HEK293 (cell line): Measurements from ENCODE around the gene PCBP3.

Source experiments
- CTCF ChIA-PET: fragments of 350-600 bp; formaldehyde crosslinking; extraction: SDS; loops from one replicate; lab custom pipeline; 2021; ENCODE audit warnings: antibody characterized with exemption; lab: Yijun Ruan, JAX
- POLR2A ChIA-PET: fragments of 300-600 bp; formaldehyde crosslinking; extraction: SDS; loops from one replicate; lab custom pipeline; 2020; ENCODE audit warnings: antibody characterized with exemption, inconsistent platforms; lab: Yijun Ruan, JAX
- H3K27ac ChIP-seq: fragments of 200-500 bp; sonication (Bioruptor generic); 2 replicates; pipeline ENCODE4 v1.5.1; 2014; ENCODE audit warnings: low read depth, low read length, control low read depth, inconsistent platforms; ENCODE audit errors: extremely low read depth
- H3K36me3 ChIP-seq, 2 experiments: fragments of 200-500 bp in 1 of 2; sonication (Bioruptor generic) in 1 of 2; 1 replicate in 1 of 2; 2 replicates in 1 of 2; pipeline ENCODE4 v1.5.1; 2014 to 2017; ENCODE audit warnings: inconsistent platforms in 2 of 2, low read length in 2 of 2; ENCODE audit not compliant: control insufficient read depth in 2 of 2, insufficient read depth in 1 of 2
- H3K4me1 ChIP-seq: fragments of 200-500 bp; sonication (Bioruptor generic); 2 replicates; pipeline ENCODE4 v1.5.1; 2014; ENCODE audit warnings: mild to moderate bottlenecking, low read length, inconsistent platforms; ENCODE audit not compliant: control insufficient read depth, insufficient read depth
- H3K4me3 ChIP-seq: 2 replicates; pipeline ENCODE4 v1.5.1; 2011; ENCODE audit warnings: low read depth, mild to moderate bottlenecking, control low read depth, low read length, moderate library complexity
- H3K9me3 ChIP-seq: fragments of 200-500 bp; sonication (Bioruptor generic); 2 replicates; pipeline ENCODE4 v1.5.1; 2014; ENCODE audit warnings: low read depth, low read length, inconsistent platforms; ENCODE audit not compliant: control insufficient read depth, insufficient read depth
- IKZF3 ChIP-seq: fragments of 450-650 bp; IDR thresholded peaks from 2 replicates; pipeline ENCODE4 v1.5.0; 2018; ENCODE audit warnings: missing biosample characterization, mild to moderate bottlenecking, missing genetic modification characterization, moderate library complexity
- KLF10 ChIP-seq: fragments of 450-650 bp; IDR thresholded peaks from 2 replicates; pipeline ENCODE4 v1.5.1; 2018; ENCODE audit warnings: missing biosample characterization, mild to moderate bottlenecking, missing genetic modification characterization
- MEIS1 ChIP-seq: sonication (generic); formaldehyde crosslinking; IDR thresholded peaks from 2 replicates; pipeline ENCODE4 v1.8.1; 2022; ENCODE audit warnings: missing genetic modification reagents, mild to moderate bottlenecking, borderline replicate concordance
- REST ChIP-seq: fragments of 450-650 bp; formaldehyde crosslinking; IDR thresholded peaks from 2 replicates; pipeline ENCODE4 v1.5.1; 2016; ENCODE audit warnings: missing biosample characterization, missing genetic modification characterization
- SALL2 ChIP-seq: fragments of 450-650 bp; formaldehyde crosslinking; IDR thresholded peaks from 2 replicates; pipeline ENCODE4 v1.5.0; 2017; ENCODE audit warnings: missing biosample characterization, mild to moderate bottlenecking, missing genetic modification characterization, borderline replicate concordance
- SCRT2 ChIP-seq: fragments of 450-650 bp; formaldehyde crosslinking; IDR thresholded peaks from 2 replicates; pipeline ENCODE4 v1.5.1; 2016; ENCODE audit warnings: missing biosample characterization, missing genetic modification characterization
- TCF7L2 ChIP-seq: IDR thresholded peaks from 2 replicates; pipeline ENCODE4 v1.6.1; 2011; ENCODE audit warnings: low read depth, mild to moderate bottlenecking, inconsistent platforms, low read length, moderate library complexity, borderline replicate concordance
- YY1 ChIP-seq: fragments of 450-650 bp; formaldehyde crosslinking; IDR thresholded peaks from 2 replicates; pipeline ENCODE4 v1.5.1; 2018; ENCODE audit warnings: missing biosample characterization, missing genetic modification characterization
- ZBTB10 ChIP-seq: fragments of 450-650 bp; formaldehyde crosslinking; IDR thresholded peaks from 2 replicates; pipeline ENCODE4 v1.5.1; 2016; ENCODE audit warnings: missing biosample characterization, missing genetic modification characterization
- ZBTB7A ChIP-seq: fragments of 450-650 bp; formaldehyde crosslinking; IDR thresholded peaks from 2 replicates; pipeline ENCODE4 v1.5.1; 2016; ENCODE audit warnings: low read depth, missing biosample characterization, missing genetic modification characterization
- ZNF138 ChIP-seq: fragments of 450-650 bp; formaldehyde crosslinking; IDR thresholded peaks from 2 replicates; pipeline ENCODE4 v1.5.1; 2016; ENCODE audit warnings: missing biosample characterization, missing genetic modification characterization, borderline replicate concordance
- ZNF169 ChIP-seq: fragments of 450-650 bp; formaldehyde crosslinking; IDR thresholded peaks from 2 replicates; pipeline ENCODE4 v1.5.1; 2016; ENCODE audit warnings: missing biosample characterization, missing genetic modification characterization
- ZNF211 ChIP-seq: fragments of 450-650 bp; formaldehyde crosslinking; IDR thresholded peaks from 2 replicates; pipeline ENCODE4 v1.5.1; 2016; ENCODE audit warnings: low read depth, missing biosample characterization, missing genetic modification characterization
- ZNF302 ChIP-seq: fragments of 450-650 bp; formaldehyde crosslinking; IDR thresholded peaks from 2 replicates; pipeline ENCODE4 v1.5.1; 2016; ENCODE audit warnings: missing biosample characterization, missing genetic modification characterization, low read depth
- ZNF341 ChIP-seq: fragments of 450-650 bp; formaldehyde crosslinking; IDR thresholded peaks from 2 replicates; pipeline ENCODE4; 2016; ENCODE audit warnings: low read depth, missing biosample characterization, missing genetic modification characterization
- ZNF416 ChIP-seq: fragments of 450-650 bp; formaldehyde crosslinking; IDR thresholded peaks from 2 replicates; pipeline ENCODE4 v1.5.1; 2016; ENCODE audit warnings: missing biosample characterization, missing genetic modification characterization
- ZNF548 ChIP-seq: fragments of 450-650 bp; formaldehyde crosslinking; IDR thresholded peaks from 2 replicates; pipeline ENCODE4 v1.5.1; 2016; ENCODE audit warnings: missing biosample characterization, missing genetic modification characterization
- ZNF571 ChIP-seq: fragments of 450-650 bp; formaldehyde crosslinking; IDR thresholded peaks from 2 replicates; pipeline ENCODE4 v1.5.0; 2017; ENCODE audit warnings: missing biosample characterization, missing genetic modification characterization
- ZNF624 ChIP-seq: fragments of 450-650 bp; formaldehyde crosslinking; IDR thresholded peaks from 2 replicates; pipeline ENCODE4 v1.5.1; 2017; ENCODE audit warnings: missing biosample characterization, missing genetic modification characterization
- ZNF843 ChIP-seq: fragments of 450-650 bp; formaldehyde crosslinking; IDR thresholded peaks from 2 replicates; pipeline ENCODE4 v1.5.1; 2016; ENCODE audit warnings: missing biosample characterization, missing genetic modification characterization
- ZXDB ChIP-seq: fragments of 450-650 bp; formaldehyde crosslinking; IDR thresholded peaks from 2 replicates; pipeline ENCODE4 v1.5.1; 2016; ENCODE audit warnings: missing biosample characterization, missing genetic modification characterization

Gene PCBP3

GRCh38 chr21:45863267-45863666, 219.7 kb downstream of the PCBP3 start (continued):
- no peak for TF ChIP-seq YY1
- TF ChIP-seq ZNF624 = no peak
- no peak for TF ChIP-seq IKZF3

GRCh38 chr21:45863751-45864150, 220.2 kb downstream of the PCBP3 start:
- Histone ChIP-seq H3K9me3 (no peaks in the 10 kb centered on the region), H3K4me1 (no peaks in the 10 kb centered on the region), H3K36me3 (no peaks in the 10 kb centered on the region)
- ChIA-PET CTCF (interaction anchor here (1.0 to 1.2 kb wide), 2 partner anchors 19 to 59 kb away, joined by 3 to 4 read pairs; no protein-coding TSS in a partner anchor), POLR2A (no interaction called here)
- TF ChIP-seq ZNF341 (tag by site-specific recombination) = no peak
- TF ChIP-seq ZBTB10 (tag by site-specific recombination) = no peak
- no peak for TF ChIP-seq ZNF211 (tag by site-specific recombination)
- no peak for TF ChIP-seq ZNF416 (tag by site-specific recombination)
- TF ChIP-seq SALL2 (tag by site-specific recombination) = no peak
- TF ChIP-seq ZNF548 (tag by site-specific recombination) = no peak
- TF ChIP-seq ZXDB (tag by site-specific recombination) = no peak
- TF ChIP-seq, all 188 proteins: peak for 0
- no peak overlapping the region for H3K4me3 ChIP-seq
- H3K27ac ChIP-seq = no peak overlapping the region

GRCh38 chr21:45864436-45864835, 220.9 kb downstream of the PCBP3 start:
- POLR2A ChIA-PET = no interaction called here
- no peak overlapping the region for H3K4me3 ChIP-seq
- H3K27ac ChIP-seq = no peak overlapping the region
- no peaks in the 10 kb centered on the region for H3K9me3 ChIP-seq
- CTCF ChIA-PET = interaction anchor here (1.0 to 2.1 kb wide), 3 partner anchors 15 to 59 kb away, joined by 3 to 8 read pairs (median 4); no protein-coding TSS in a partner anchor
- no peak for TF ChIP-seq ZBTB7A (tag by site-specific recombination)
- no peak for TF ChIP-seq ZNF843
- no peak for TF ChIP-seq ZNF302 (tag by site-specific recombination)
- no peak for TF ChIP-seq TCF7L2
- no peak for TF ChIP-seq KLF10
- TF ChIP-seq MEIS1 = no peak
- TF ChIP-seq ZBTB10 (tag by site-specific recombination) = no peak
- no peak for TF ChIP-seq ZNF211 (tag by site-specific recombination)
- TF ChIP-seq REST (tag by site-specific recombination) = no peak
- TF ChIP-seq ZNF571 (tag by site-specific recombination) = no peak
- no peak for TF ChIP-seq ZNF169 (tag by site-specific recombination)
- no peak for TF ChIP-seq SCRT2 (tag by site-specific recombination)
- no peak for TF ChIP-seq ZNF138
- no peaks in the 10 kb centered on the region for H3K4me1 ChIP-seq
- H3K36me3 ChIP-seq = no peaks in the 10 kb centered on the region
